ENCODE measurements around the gene SPRTN. TPM values are rescaled to one million over a fixed set of nuclear protein-coding genes. Genes with fewer than 3 reads are reported as not detected.

The SPRTN gene
- total and polyA plus RNA-seq, 2 donors (not counting 1 experiment from before 2014, with no cell fraction given): 3.5 to 13.4 TPM

- Mint-ChIP-seq H3K9me3 (ENCODE audit: insufficient read depth) (no peaks in the 10 kb centered on the region), H3K27me3 (no peaks in the 10 kb centered on the region), H3K27ac (no peak overlapping the region), H3K4me1 (no peaks in the 10 kb centered on the region), H3K4me3 (no peak overlapping the region)
- POLR2A ChIA-PET: no interaction called here
- no peak overlapping the region for H3K27ac ChIP-seq (ENCODE audit: low read length in 2 of 2)
- no peaks in the 10 kb centered on the region for H4K20me1 ChIP-seq (ENCODE audit: control insufficient read depth, insufficient read depth, low read length, poor library complexity, severe bottlenecking)
- no peaks in the 10 kb centered on the region for H3K27me3 ChIP-seq (replicated peaks in 1 of 4; ENCODE audit: control extremely low read depth in 1 of 4, control insufficient read depth in 3 of 4, insufficient read depth in 4 of 4, low read length in 3 of 4)
- CTCF ChIA-PET: interaction anchor here (1.3 kb wide), 1 partner anchor 18 kb away, joined by 3 read pairs; the partner anchor contains the start of gene EXOC8
- intact Hi-C loops (cut with micrococcal nuclease): no loop called here
- no peak overlapping the region for H3K4me2 ChIP-seq (replicated peaks; ENCODE audit: low read depth, low read length, poor library complexity, severe bottlenecking)
- ATAC-seq (ENCODE audit: low read depth): no peak
- H3K79me2 ChIP-seq (ENCODE audit: control insufficient read depth, insufficient read depth, low read length): no peaks in the 10 kb centered on the region
- no peak overlapping the region for H2AFZ ChIP-seq (ENCODE audit: insufficient read depth, low read depth, low read length, poor library complexity, severe bottlenecking)
- no peak overlapping the region for H3K4me3 ChIP-seq (ENCODE audit: control extremely low read depth in 1 of 5, extremely low read depth in 1 of 5, insufficient read depth in 1 of 5, low read depth in 2 of 5, low read length in 4 of 5)
- H3K4me1 ChIP-seq (ENCODE audit: control insufficient read depth in 2 of 2, insufficient read depth in 2 of 2, low read length in 2 of 2): no peaks in the 10 kb centered on the region
- DNase-seq: no peak
- WGBS (ENCODE audit: insufficient coverage): 97% methylated on average over 6 of the region's 9 CpGs
- no peak for TF ChIP-seq CTCF (IDR thresholded peaks at IDR 0.05)
- no peak for TF ChIP-seq EZH2 (IDR thresholded peaks at IDR 0.05; ENCODE audit: borderline replicate concordance, insufficient read depth, low read depth, low read length, poor library complexity, severe bottlenecking)
- peaks cover 0 to 7% (median 0%) of the 10 kb centered on the region in 3 donors for H3K9me3 ChIP-seq (ENCODE audit: control extremely low read depth in 1 of 3, control insufficient read depth in 2 of 3, insufficient read depth in 1 of 3, low read length in 2 of 3)
- no peaks in the 10 kb centered on the region for H3K36me3 ChIP-seq (replicated peaks in 1 of 2; ENCODE audit: control extremely low read depth in 1 of 2, control insufficient read depth in 1 of 2, extremely low read depth in 1 of 2, insufficient read depth in 2 of 2, low read length in 1 of 2)
- no peak overlapping the region for H3K9ac ChIP-seq (ENCODE audit: low read length)
Observed at GRCh38 chr1:231319080-231319479, 19.0 kb upstream of the SPRTN start.

GRCh38 chr1:231322880-231323530 lies 15.1 kb upstream of the SPRTN start:
- H3K4me2 ChIP-seq (replicated peaks; ENCODE audit: low read depth, low read length, poor library complexity, severe bottlenecking): no peak overlapping the region
- H3K27ac Mint-ChIP-seq: no peak overlapping the region

More at GRCh38 chr1:231322880-231323530, 15.1 kb upstream of the SPRTN start:
- H2AFZ ChIP-seq (ENCODE audit: insufficient read depth, low read depth, low read length, poor library complexity, severe bottlenecking): no peak overlapping the region
- no peak for TF ChIP-seq CTCF (IDR thresholded peaks at IDR 0.05)
- TF ChIP-seq EZH2 (IDR thresholded peaks at IDR 0.05; ENCODE audit: borderline replicate concordance, insufficient read depth, low read depth, low read length, poor library complexity, severe bottlenecking): no peak
- H3K27me3 ChIP-seq (replicated peaks in 1 of 4; ENCODE audit: control extremely low read depth in 1 of 4, control insufficient read depth in 3 of 4, insufficient read depth in 4 of 4, low read length in 3 of 4): no peaks in the 10 kb centered on the region
- intact Hi-C loops (cut with micrococcal nuclease): no loop called here
- ChIA-PET CTCF (no interaction called here), POLR2A (no interaction called here)
- WGBS (ENCODE audit: insufficient coverage): 100% methylated on average over 5 of the region's 7 CpGs
- H3K36me3 ChIP-seq (replicated peaks in 1 of 2; ENCODE audit: control extremely low read depth in 1 of 2, control insufficient read depth in 1 of 2, extremely low read depth in 1 of 2, insufficient read depth in 2 of 2, low read length in 1 of 2): no peaks in the 10 kb centered on the region
- no peaks in the 10 kb centered on the region for H3K9me3 ChIP-seq (ENCODE audit: control extremely low read depth in 1 of 3, control insufficient read depth in 2 of 3, insufficient read depth in 1 of 3, low read length in 2 of 3)
- Mint-ChIP-seq H3K9me3 (ENCODE audit: insufficient read depth) (no peaks in the 10 kb centered on the region), H3K4me3 (no peak overlapping the region), H3K27me3 (no peaks in the 10 kb centered on the region), H3K4me1 (no peaks in the 10 kb centered on the region)
- no peak overlapping the region for H3K4me3 ChIP-seq (ENCODE audit: control extremely low read depth in 1 of 5, extremely low read depth in 1 of 5, insufficient read depth in 1 of 5, low read depth in 2 of 5, low read length in 4 of 5)
- no peak overlapping the region for H3K9ac ChIP-seq (ENCODE audit: low read length)
- H3K4me1 ChIP-seq (ENCODE audit: control insufficient read depth in 2 of 2, insufficient read depth in 2 of 2, low read length in 2 of 2): no peaks in the 10 kb centered on the region
- no peak for DNase-seq
- no peak for ATAC-seq (ENCODE audit: low read depth)
- no peaks in the 10 kb centered on the region for H3K79me2 ChIP-seq (ENCODE audit: control insufficient read depth, insufficient read depth, low read length)
- H3K27ac ChIP-seq (ENCODE audit: low read length in 2 of 2): no peak overlapping the region
- H4K20me1 ChIP-seq (ENCODE audit: control insufficient read depth, insufficient read depth, low read length, poor library complexity, severe bottlenecking): no peaks in the 10 kb centered on the region
